EL (cell line): ENCODE results near the gene WNT3.

Source experiments
- DNase-seq: peaks from one replicate; pipeline ENCODE4 v3.0.0-alpha.2; 2016

Gene WNT3

DNA sequence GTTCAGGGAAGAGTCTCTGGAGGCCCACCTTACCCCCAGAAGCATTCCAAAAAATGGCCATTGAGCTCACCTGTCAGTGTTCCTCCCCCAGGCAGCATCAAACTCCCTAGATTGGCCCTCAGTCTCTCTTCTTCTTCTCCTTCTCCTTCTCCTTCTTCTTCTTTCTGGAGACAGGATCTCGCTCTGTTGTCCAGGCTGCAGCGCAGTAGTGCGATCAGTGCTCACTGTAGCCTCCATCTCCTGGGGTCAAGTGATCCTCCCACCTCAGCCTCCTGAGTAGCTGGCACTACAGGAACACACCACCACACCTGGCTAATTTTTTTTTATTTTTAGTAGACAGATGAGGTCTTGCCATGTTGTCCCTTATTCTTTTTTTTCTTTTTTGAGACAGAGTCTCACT lies 16.4 kb upstream of the WNT3 start:
- DNase-seq, result no peak

DNA sequence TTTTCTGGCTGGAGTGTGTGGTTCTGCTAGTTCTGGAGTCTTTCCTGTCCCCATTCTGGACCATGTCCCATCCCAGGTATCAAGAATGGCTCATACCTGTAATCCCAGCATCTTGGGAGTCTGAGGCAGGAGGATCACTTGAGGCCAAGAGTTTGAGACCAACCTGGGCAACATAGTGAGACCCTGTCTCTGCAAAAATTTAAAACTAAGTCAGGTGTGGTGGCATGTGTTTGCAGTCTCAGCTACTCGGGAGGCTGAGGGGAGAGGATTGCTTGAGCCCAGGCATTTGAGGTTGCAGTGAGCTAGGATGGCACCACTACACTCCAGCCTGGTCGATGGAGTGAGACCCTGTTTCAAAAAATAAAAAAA lies 15.3 kb upstream of the WNT3 start:
- no peak for DNase-seq

DNA sequence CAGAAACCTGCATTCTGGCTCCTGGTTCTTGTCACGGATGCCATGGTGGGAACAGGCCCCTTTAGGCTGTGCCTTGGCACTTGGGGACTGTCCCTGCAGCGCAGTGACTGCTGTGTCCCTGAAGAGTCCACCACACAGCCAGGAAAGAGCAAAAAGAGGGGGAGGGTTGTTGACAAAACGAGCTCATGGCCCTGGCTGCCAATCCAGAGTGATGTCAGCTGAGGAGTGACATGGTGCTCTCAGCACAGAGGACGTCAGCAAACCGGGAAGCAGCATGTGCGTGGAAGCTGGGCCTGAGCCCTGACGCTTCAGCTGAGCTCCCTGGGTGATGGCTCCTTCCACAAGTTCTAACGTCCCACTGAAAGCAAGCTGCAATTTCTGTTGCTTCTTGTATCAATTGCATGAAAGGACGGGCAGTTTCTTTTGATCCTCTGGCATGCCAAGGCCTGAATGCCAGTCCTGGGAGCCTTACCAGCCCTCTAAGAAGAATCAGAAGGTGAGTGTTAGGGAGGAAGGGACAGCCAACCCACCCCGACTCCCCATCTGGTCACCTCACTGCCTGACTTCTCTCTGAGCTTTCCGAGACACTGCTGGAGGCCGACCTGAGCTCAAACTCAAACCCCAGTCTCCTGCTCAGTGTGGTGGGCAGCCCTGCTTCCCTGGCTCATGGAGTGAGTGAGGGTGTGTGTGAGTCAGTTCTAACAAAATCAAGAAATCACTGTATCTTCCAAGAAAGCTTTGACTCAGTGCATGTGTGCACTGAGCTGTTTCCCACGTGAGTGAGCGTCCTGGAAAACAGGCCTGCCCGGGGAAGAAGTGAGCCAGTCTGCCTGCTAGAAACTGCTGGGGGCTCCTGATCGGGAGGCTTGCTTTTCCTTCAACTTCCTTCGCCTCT lies 14.7 kb upstream of the WNT3 start:
- DNase-seq, result peak; percentile 63

- no peak for DNase-seq
Observed at GRCh38 chr17:46832331-46832821, 13.9 kb upstream of the WNT3 start.

GRCh38 chr17:46831573-46832330 lies 13.3 kb upstream of the WNT3 start:
- DNase-seq, result no peak

DNA sequence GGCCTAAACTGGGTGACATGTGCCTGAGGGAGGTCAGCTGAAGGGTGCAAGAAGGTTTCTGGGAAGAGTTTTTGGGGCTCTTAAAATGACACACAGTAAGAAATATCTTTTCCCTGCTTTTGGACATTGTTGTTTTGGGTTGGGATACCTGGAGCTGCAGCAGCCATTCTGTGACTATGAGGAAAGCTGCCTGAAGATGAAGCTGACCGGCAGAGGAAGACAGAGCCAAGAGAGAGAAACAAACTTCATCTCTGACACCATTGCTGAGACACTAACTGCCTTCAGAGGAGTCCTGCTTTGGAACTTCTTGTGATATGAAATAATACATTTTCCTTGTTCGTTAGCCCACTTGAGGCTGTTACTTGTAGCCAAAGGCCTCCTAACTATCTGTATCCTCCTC lies 8.8 kb upstream of the WNT3 start:
- DNase-seq, result no peak

GRCh38 chr17:46826116-46826515 lies 7.6 kb upstream of the WNT3 start:
- no peak for DNase-seq

- no peak for DNase-seq
Observed at GRCh38 chr17:46823657-46824056, 5.2 kb upstream of the WNT3 start.

DNA sequence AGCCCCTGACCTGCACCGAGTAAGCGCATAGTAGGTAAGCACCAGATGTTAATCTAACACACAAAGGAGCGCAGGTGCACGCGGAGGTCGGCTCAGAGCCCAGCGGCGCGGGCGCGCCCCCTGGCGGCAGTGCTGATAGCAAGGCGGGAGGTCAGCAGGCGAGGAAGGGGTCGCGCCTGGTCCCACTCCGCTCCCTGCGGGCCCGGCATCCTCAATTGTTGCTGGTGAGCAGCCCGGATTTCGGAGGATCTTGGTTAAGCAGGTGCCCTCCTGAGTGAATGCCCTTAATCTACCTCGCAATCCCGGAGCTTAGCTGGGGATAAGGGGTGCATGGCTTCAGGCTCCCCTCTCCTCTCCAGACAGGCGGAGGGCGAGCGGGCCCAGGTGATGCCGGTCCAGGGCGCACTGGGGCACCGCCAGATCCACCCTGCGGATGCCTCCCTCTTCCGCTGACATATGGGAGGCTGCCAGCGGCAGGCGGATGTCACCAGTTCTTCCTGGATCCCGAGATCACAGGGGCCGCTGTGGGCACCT lies 4.0 kb upstream of the WNT3 start:
- no peak for DNase-seq

DNA sequence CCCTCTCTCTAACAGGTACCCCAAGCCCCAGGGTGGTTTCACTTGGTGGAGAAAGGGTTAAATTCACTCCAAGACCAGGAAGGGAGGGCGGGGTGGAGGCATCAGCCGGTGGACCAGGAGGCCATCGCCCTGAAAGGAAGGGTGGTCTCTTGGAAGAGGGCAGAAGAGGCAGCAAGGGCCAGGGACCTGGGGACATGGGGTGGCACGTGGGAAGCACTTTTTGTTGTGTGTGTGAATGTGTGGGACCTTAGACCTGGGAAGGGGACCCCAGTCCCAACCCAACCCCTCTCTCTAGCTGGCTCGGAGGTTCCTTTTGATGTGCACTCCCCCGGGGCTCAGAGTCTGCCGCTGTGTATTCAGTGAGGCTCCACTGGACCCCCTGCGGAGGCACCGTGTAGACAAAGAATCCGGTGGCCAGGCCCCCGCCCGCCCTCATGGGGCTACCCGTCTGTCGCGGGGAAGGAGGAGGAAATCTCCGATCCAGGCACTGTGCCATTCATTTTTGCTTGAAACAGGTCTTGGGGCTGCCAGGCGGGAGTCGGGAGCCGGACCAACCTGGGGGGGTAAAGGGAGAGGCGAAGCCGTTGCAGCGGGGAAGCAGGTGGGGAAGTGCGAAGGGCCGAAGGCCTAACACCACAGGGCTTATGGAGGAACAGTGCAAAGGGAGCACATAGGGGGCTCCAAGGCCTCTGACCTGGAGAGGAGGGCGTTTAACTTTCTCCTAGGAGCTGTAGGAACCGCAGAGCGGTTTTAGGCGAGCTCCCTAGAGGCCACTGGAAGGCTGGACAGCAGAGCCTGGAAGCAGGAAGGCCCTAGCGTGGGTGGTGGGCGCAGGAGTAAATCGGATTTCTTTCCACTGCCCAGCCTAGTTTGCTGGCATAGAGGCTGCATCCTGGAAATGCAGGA lies 3.2 kb upstream of the WNT3 start:
- DNase-seq, result no peak

DNA sequence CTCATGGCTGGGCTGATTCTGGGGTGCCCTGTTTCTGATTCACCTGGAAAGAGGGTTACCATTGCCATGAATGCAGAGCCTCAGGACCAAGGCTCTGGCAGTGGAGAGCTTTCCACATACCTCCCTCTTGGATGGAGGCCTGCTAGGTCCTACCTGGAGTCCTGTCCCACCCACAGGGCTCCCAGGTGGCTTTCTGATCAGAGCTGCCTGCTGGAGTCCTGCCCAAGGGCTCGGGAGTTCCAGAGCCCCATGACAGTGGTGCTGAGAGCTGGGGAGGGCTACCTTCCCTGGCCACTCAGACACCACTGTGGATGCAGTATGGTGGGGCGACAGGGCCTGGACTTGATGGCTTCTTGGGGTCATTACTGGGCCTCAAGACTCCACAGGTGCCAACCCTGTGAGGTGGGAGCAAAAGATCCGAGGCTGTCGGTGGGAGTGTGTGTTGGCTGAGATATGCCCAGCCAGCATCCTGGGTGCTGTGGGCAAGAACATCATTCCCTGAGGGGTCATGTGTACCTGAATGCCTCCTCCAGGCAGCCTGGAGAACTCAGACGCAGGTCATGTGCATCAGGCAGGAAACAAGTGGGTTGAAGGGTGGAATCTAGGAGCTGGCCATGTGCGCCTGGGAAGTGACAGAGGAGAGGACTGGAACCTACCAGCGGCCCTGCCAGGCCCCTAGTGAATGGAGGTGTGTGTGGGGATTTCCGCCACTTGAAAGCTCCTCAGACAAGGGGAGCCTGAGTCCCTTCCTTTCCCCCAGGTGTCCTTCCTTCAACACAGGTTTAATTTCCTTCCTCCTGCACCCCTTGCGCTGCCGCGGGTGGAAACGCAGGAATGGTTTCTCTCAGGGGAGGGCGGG lies 2.3 kb upstream of the WNT3 start:
- DNase-seq, result no peak

- DNase-seq, result no peak
Observed at GRCh38 chr17:46819906-46820351, 1.4 kb upstream of the WNT3 start.

DNA sequence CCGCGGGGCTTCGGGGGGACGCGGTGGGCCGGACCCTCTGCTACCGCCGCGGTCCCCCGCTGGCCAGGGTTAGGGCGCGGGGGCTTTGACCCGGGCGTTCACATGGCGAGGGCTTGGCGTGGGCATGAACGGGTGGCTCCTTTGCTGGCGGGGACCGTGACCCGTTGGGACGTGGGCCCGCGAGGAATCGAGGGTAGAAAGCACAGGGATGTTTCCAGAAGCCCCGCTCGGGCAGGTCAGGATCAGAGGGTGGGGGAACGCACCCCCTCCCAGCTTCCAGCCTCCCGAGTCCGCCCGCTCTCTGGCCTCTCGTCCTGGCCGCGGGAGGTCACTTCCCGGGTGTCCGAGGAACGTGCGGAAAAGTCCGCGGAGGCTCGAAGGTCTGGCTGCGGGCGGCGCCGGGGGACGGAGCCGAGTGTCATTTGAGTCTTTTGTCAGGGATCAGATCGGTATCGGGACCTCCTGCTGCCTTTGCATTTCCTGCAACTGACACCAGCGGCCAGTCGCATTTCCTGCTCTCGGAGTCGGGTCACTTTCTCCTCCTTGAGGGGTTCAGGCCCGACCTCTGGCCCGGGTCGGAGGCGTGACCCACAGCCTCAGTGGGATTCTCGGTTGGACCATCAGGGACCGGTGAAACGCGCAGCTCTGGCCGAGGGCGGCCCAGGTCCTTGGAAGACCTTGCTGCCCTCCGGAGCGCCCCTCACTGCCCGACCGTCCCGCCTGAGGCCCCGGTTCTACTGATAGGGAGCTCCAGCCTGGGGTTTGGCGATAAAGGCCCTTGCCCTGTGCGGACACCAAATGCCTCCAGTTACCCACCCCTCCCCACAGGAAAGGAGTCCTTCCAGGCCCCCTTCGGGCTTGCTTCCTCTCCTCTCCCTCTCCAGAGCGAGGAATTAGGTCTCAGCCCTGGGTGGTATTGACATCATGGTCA lies 702 bp upstream of the WNT3 start:
- no peak for DNase-seq

GRCh38 chr17:46817901-46818209 lies 637 bp downstream of the WNT3 start:
- no peak for DNase-seq

- DNase-seq, result no peak
Observed at GRCh38 chr17:46817151-46817900, 1.2 kb downstream of the WNT3 start.

DNA sequence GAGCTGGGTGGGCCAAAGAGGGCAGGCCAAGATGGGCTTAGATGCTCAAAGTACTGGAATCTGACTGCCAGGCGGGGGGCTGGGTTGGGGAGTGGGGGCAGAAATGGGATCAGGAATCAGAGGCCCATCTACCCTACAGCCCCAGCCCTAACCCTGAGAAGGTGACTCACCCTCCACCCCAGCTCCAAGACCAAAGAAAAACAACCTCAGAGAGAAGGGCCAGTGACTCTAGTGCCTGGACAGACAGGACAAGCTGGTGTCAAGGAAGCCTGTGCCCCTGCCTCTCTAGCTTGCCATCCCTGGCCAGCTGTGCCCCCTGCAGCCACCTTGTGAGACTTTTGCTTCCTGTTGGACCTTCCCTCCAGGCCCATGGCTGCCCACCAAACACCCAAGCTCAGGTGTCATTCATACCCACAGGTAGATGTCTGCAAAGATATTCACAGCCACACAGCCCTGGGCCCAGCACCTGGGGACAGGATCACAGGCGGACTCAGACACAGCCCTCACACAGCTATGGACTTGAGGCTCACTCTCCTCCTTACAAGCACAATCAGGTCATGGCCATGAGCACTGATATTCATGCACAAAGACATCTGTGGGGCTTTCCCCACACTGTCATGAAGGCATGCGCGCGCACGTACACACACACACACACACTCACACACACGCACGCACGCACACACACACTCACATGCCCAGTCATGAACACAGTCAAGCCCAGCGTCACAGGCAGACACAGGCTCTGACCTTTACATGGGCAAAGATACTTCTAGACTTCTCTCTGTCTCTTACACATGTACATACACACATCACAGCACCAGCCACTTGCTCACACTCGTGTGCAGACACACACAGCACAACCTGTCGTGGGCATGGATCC lies 2.8 kb downstream of the WNT3 start:
- peak; percentile 36 for DNase-seq

GRCh38 chr17:46814446-46814845 lies 4.0 kb downstream of the WNT3 start:
- no peak for DNase-seq

DNA sequence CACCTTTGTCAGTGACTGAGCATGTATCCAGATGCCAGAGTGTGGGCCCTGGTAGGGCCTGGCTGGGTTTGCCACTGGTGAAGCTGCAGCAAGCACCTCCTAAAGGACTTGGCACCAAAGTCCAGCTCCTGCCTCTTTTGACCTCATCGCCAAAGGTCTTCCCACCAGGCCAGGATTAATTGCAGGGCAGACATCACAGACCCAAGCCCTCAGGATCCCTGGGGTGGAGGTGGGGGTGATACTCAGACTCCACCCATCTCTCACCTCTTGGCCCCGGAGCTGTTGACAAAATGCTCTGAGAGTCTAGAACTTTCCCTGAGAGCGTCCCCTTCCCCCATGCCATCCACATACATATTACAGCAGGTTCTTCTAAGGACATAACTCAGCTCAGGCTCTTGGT lies 4.6 kb downstream of the WNT3 start:
- no peak for DNase-seq
